Mucosa of descending colon (tissue), 3 donors: ENCODE data around the gene CAMK2D. TPM values are rescaled to one million over a fixed set of nuclear protein-coding genes. Genes with fewer than 3 reads are reported as not detected.

Experiments used
- ATAC-seq: fragments of 200-7000 bp; cut with Tn5 transposase; one replicate; pipeline ENCODE4 v1.9.1; 2020; ENCODE audit warnings: mild to moderate bottlenecking, moderate library complexity
- DNase-seq, 3 donors: peaks; one replicate each; pipeline ENCODE4 v3.0.0-alpha.2; 2020
- H3K36me3 ChIP-seq: fragments of 200-600 bp; one replicate; pipeline ENCODE4 v1.8.0; 2021; ENCODE audit warnings: low read depth, mild to moderate bottlenecking
- H3K4me1 ChIP-seq: fragments of 200-600 bp; one replicate; pipeline ENCODE4 v1.8.0; 2021; ENCODE audit warnings: low read depth, mild to moderate bottlenecking
- H3K4me3 ChIP-seq: fragments of 200-600 bp; one replicate; pipeline ENCODE4 v1.8.0; 2021; ENCODE audit warnings: mild to moderate bottlenecking
- H3K9me3 ChIP-seq: fragments of 200-600 bp; one replicate; pipeline ENCODE4 v1.8.0; 2021; ENCODE audit warnings: mild to moderate bottlenecking
- intact Hi-C, 2 donors: fragments of 100-400 bp; cut with DNase I in 1 of 2; cut with micrococcal nuclease in 1 of 2; formaldehyde crosslinking; loops; one replicate each; pipeline versions ENCODE4 v1.11.0 to v1.11.1; 2022; cut with DNase I, micrococcal nuclease
- total RNA-seq, 3 donors: library from RNA; stranded (reverse); fragmentation: NEBNext Ultra II Directional in 2 of 3; extraction: Animal tissue kit (Norgen Biotek cat#: 25700) in 2 of 3; gene quantifications; one replicate each; pipeline versions ENCODE4 v1.2.1 to v1.2.4, GENCODE V29; 2021 to 2023
- TF ChIP-seq, protein P1 (sequence below): fragments of 200-600 bp; IDR thresholded peaks from one replicate; pipeline ENCODE4 v1.8.0; 2022; ENCODE audit warnings: antibody characterized with exemption, mild to moderate bottlenecking
- donor health status: DM: no; HTN: no; CAD: no; lungs with moderate emphysema.
- donor health status: DM: no; HTN: no; CAD: no.
- donor health status: DM: no; HTN: yes; CAD: no.

CAMK2D gene
- total RNA-seq, 3 donors from 2014 or later, result 59.8 to 83.0 (median 77.3) TPM

DNA sequence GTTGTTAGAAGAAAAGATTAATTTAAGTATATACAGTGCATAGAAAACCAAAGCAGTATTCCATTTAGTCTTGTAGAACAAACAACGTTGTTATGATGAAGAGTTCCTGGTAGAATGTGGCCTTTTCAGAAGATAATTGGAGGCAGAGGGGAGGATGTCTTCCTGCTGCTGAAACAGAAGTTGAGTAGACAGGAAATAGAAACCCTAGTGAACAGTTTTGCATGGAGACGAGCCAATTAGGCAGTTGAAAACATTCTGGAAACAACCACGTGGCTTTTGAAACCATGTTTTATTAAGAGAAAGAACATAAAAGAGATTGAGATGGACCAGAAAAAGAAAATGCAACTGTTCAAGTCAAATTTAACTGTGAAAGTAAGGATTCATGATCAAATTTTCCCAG is 325.2 kb downstream of the CAMK2D start:
- DNase-seq (peak in 1 of 3 donors; percentile 24), ATAC-seq (no peak)

DNA sequence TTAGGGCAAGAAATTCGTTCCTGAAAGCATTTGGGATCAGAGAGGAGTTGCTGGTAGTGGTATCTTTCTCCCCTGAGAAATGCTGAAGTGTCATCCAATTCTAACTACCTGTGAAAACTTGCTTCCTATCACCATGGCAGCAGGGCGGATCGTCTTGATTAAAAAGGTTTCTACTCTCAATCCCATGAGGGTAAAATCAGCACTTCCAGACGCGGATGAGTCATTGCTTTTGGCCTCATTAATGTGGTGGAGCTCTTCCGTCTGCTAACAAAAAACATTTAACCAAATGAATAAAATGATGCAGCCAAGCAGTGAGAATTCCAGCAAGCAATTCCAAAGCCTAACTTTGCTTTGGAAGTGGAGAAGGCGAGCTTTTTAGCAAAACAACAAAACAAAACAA is 325.6 kb downstream of the CAMK2D start:
- Histone ChIP-seq H3K4me3 (no peak overlapping the region), H3K9me3 (no peaks in the 10 kb centered on the region), H3K36me3 (no peaks in the 10 kb centered on the region), H3K4me1 (no peaks in the 10 kb centered on the region)
- ATAC-seq (peak; percentile 19), DNase-seq (peak in 1 of 3 donors; percentile 16)
- TF ChIP-seq, protein P1, sequence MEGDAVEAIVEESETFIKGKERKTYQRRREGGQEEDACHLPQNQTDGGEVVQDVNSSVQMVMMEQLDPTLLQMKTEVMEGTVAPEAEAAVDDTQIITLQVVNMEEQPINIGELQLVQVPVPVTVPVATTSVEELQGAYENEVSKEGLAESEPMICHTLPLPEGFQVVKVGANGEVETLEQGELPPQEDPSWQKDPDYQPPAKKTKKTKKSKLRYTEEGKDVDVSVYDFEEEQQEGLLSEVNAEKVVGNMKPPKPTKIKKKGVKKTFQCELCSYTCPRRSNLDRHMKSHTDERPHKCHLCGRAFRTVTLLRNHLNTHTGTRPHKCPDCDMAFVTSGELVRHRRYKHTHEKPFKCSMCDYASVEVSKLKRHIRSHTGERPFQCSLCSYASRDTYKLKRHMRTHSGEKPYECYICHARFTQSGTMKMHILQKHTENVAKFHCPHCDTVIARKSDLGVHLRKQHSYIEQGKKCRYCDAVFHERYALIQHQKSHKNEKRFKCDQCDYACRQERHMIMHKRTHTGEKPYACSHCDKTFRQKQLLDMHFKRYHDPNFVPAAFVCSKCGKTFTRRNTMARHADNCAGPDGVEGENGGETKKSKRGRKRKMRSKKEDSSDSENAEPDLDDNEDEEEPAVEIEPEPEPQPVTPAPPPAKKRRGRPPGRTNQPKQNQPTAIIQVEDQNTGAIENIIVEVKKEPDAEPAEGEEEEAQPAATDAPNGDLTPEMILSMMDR, result no peak
- intact Hi-C loops, result no loop called here

More for the DNA sequence above, 325.2 kb downstream of the CAMK2D start:
- TF ChIP-seq, protein P1, result no peak
- no peaks in the 10 kb centered on the region for H3K36me3 ChIP-seq
- H3K4me1 ChIP-seq, result no peaks in the 10 kb centered on the region
- H3K9me3 ChIP-seq, result no peaks in the 10 kb centered on the region
- intact Hi-C loops, result no loop called here
- no peak overlapping the region for H3K4me3 ChIP-seq

DNA sequence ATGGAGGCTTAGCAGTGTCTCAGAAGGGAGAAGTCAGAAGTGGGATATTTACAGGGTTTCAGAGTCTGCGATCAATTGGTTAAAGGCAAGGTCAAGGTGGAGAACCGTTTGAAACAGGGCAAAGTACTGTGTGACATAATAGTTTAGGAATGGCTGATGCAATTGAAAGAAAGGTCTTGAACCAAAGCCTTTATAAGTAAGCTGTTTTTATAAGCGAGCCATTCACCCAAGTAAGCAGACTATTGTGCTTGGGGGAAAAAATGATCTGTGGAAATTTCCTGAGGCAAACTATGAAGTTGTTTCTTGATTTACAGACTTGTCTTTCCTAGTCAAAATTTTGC is 327.3 kb downstream of the CAMK2D start:
- no peak overlapping the region for H3K4me3 ChIP-seq
- DNase-seq (no peak), ATAC-seq (no peak)

DNA sequence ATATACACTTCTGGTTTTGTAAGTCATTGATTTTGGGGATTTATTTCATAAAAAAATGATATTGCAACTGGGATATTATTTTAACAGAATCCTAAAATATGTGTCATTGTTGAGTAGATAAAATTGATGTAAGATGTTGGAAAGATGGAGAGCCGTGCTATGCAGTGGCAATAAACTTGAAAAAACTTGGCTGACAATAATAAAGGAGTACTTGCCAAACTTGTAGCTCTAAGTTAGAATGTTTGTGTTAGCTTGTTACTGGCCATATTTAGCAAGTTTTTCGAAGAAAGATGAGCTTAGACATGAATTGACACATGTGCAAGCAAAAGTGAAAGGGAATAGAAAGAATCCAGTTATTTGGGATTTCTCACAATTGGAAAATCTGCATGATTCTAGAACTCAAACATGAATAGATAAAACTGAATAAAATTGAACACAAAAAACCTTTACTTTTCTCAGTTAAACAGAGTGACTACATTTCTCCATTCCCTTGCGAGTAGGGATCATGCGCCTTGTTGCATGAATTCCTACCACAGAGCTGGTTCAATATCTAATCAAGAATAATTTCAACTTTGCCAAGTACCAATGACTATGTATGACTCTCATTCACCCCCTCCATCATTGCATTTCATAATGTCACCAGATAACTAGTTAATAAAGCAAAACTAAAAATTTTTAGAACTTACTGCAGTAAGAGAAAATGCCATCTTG is 327.8 kb downstream of the CAMK2D start:
- no peaks in the 10 kb centered on the region for H3K9me3 ChIP-seq
- H3K4me1 ChIP-seq, result no peaks in the 10 kb centered on the region
- no peak for DNase-seq
- no peaks in the 10 kb centered on the region for H3K36me3 ChIP-seq
- no peak for ATAC-seq
- TF ChIP-seq, protein P1, result no peak
- intact Hi-C loops, result no loop called here
- no peak overlapping the region for H3K4me3 ChIP-seq

More for the DNA sequence above, 327.3 kb downstream of the CAMK2D start:
- intact Hi-C loops, result no loop called here
- Histone ChIP-seq H3K9me3 (no peaks in the 10 kb centered on the region), H3K4me1 (no peaks in the 10 kb centered on the region), H3K36me3 (no peaks in the 10 kb centered on the region)
- TF ChIP-seq, protein P1, result no peak

DNA sequence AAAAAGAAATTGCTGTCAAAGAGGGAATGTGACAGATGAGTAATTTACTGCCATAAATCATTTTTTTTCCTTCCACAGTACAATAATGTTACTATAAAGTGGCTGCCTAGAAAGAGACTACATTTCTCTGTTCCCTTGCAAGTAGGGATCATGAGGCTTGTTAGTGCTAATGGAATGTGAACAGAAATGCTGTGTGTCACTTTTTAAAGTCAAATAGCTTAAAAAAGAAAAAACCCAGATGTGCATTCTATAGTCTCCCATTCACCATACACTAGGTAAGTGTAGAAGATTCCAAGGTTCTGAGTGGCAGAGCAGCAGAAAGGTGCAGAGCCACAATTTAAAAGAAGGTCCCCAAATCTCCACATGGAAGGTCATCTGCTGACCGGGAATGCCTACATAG is 328.4 kb downstream of the CAMK2D start:
- Histone ChIP-seq H3K4me1 (no peaks in the 10 kb centered on the region), H3K4me3 (no peak overlapping the region), H3K9me3 (no peaks in the 10 kb centered on the region), H3K36me3 (no peaks in the 10 kb centered on the region)
- DNase-seq, result no peak
- TF ChIP-seq, protein P1, result no peak
- no peak for ATAC-seq
- intact Hi-C loops, result no loop called here
